ENCODE results near the gene GPATCH3.

GRCh38 chr1:26844424-26845196 is 55.7 kb downstream of the GPATCH3 start:
- TF ChIP-seq, protein P1, sequence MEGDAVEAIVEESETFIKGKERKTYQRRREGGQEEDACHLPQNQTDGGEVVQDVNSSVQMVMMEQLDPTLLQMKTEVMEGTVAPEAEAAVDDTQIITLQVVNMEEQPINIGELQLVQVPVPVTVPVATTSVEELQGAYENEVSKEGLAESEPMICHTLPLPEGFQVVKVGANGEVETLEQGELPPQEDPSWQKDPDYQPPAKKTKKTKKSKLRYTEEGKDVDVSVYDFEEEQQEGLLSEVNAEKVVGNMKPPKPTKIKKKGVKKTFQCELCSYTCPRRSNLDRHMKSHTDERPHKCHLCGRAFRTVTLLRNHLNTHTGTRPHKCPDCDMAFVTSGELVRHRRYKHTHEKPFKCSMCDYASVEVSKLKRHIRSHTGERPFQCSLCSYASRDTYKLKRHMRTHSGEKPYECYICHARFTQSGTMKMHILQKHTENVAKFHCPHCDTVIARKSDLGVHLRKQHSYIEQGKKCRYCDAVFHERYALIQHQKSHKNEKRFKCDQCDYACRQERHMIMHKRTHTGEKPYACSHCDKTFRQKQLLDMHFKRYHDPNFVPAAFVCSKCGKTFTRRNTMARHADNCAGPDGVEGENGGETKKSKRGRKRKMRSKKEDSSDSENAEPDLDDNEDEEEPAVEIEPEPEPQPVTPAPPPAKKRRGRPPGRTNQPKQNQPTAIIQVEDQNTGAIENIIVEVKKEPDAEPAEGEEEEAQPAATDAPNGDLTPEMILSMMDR (IDR thresholded peaks at IDR 0.05) = no peak
- TF ChIP-seq POLR2A (IDR thresholded peaks at IDR 0.05) = no peak

Measured in lower leg skin (tissue), 3 donors.